ENCODE measurements around the gene C3orf18.

The C3orf18 gene

DNA sequence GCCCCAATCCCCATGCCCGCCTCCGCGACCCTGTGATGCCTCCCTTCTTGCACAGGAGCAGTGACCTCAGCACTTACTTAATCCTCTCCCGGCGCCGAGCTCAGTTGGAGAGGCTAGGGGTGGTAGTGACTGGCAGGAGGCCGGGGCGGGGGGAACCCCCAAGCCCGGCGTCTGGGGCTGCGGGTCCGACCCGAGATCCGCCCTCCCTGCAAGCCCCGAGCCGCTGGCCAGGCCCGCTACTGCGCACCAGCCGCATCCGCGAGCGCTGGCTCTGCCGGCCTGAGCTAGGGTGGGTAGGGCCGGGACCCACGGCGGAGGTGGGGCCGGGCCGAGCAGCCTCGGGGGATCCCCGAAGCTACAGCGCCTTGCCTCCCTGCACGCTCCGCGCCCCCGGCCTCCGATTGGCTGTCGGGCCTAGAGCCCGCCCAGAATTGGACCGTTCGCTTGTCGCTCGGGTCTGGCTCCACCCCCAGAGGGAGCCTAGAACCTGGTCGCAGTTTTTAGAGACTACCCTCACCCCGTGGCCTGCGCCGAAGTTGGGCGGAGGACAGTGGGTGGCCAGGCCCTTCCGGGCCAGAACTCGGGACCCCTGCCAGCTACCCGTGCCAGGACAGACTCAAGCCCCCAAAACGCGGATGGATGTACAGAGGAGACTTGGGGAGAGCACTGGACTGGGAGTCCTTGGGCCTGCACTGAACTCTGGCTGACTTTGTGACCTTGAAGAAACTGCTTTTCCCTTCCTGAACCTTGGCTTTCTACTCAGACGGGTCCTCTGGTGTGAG is at the start of gene C3orf18:
Gene C3orf18 (minus strand): TSS at position 362 of the 782 bp plus-strand sequence. CDS start 2,048 bp downstream, outside the sequence.
- peak; percentile 97 for DNase-seq (ENCODE audit: low spot score)

DNA sequence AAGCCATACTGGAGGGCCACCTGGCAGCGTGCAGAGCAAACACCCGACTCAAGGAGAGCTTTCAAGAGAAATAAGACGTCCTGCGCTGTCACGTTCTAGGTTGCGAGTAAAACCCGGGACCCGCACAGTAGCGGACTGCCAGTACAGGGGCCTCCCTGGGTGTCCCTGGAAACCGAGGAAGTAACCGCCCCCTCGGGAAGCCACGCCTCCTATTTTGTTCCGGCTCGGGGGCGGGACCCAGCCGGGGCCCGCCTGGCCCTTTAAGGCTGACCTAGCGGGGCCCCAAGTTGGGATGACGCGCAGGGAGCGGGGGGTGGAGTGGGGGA is 49.2 kb upstream of the C3orf18 start:
- peak; percentile 96 for DNase-seq (ENCODE audit: low spot score)

DNA sequence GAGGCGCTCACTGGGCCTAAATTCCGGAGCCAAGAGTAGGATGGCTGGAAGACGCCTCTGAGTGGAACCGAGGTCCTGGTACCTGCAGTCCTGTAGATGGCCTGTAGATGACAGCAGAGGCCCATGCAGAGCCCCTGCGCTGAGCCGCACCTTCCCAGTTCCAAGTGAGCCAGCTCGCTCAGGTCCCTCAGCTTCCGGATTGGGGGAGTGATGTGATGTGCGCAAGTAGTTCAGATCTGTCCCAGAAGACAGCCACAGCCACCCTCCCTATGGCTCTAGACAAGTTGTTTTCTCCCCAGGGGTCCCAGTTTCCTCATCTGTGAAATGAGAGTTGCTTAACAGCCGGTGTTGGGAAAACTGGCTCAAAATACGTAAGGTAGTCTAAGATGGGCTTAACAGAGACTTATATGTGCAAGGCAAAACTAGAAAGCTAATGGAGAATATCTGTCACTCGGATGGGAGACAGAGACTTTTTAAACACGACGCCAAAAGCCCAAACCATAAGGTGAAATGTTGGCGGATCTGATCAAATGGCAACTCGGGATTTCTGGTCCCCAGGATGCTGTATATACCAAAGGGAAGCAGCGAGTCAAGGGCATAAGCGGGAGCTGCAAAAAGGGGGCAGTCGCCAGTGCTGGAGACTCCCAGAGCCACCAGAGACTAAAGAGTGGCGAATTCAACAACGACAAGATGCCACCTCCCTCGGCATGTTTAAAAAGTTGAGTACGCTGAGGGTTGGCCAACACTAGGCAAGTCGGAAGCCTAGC is 48.6 kb upstream of the C3orf18 start:
- peak; percentile 90 for DNase-seq (ENCODE audit: low spot score)

DNA sequence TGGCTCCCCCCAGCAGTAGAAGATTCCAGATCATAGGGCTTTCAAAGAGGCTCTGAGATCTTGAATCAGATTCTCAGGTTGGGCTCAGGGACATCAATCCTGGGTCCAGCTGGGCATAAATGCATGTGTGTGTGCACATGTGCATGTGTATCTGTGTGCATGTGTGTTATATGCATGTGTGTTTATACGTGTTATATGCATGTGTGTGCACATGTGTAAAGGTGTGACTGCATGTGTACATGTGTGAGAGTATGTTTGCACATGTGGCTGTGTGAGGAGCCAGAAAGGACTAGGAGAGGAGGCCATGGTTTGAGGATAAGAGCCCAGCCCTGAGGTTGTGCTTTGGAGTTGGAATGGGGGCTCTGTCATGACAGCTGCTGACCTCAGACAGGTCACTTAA is 47.6 kb upstream of the C3orf18 start:
- no peak for DNase-seq (ENCODE audit: low spot score)

DNA sequence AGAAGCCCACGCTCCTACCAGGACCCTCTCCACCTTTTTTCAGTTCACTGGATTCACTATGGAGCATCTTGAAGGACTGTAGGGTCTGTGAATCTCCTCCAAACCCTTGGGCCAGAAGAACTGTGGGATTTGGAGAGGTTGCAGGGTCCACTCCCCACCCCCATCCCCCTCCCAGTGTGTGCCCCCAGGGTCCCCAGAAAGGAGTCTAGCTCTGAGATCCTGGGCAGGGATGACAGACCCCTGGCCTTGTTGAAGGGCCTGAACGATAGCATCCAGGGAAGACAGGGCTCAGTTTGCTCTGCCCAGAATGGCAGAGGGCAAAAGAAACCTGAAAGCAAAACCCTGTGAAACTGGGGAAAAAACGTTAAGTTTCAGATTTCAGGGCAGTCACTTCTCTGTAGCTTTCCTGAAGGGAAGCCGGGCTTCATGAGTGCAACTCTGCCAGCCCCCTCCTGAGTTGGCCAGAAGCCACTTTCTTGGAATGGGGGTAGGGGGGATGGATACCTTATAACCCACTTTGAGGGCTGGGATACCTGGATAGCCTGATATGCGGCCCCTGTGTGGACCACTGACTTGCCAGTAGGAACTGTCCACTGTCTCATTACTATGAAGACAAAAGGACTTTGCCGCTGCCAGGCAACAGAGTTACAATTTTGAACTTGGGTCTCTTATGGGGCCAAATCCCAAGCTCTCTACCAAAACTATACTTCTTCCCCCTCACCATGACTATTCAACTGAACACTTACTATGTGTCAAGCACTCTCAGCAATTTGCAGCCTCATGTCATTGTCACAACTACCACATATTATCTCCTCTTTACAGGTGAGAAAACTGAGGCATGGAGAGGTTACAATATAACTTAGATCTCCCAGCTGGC is 45.7 kb upstream of the C3orf18 start:
- no peak for DNase-seq (ENCODE audit: low spot score)

DNA sequence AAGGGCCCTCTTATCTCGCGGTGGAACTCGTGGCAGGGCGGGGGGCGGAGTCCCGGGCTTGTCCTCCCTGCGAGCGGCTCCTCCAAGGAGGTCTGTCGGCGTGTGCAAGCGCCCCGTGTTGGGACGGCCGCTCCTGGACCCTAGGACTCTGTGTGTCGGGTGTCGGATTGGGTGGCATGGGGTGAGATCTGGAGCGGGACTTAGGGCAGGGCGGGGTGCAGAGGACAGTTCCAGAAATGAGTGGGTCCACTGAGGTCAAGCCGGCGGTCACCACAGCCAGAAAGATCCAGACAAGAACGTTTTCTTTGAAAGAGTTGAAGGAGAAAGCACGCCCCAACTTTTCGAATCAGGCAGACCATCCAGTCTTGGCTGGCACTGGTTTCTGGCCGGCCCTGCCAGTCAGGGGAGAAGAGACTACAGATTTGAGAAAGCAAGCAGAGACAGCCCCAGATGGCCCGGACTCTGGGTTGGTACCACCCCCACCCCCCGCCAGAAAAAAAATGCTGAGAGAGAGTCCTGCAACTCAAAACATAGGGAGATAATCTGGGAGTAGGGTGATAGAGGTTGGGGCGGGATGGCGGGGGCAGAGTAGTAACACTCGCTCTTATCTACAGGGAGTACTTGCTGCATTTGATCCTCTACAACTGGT is 44.8 kb upstream of the C3orf18 start:
- DNase-seq (ENCODE audit: low spot score) = no peak

DNA sequence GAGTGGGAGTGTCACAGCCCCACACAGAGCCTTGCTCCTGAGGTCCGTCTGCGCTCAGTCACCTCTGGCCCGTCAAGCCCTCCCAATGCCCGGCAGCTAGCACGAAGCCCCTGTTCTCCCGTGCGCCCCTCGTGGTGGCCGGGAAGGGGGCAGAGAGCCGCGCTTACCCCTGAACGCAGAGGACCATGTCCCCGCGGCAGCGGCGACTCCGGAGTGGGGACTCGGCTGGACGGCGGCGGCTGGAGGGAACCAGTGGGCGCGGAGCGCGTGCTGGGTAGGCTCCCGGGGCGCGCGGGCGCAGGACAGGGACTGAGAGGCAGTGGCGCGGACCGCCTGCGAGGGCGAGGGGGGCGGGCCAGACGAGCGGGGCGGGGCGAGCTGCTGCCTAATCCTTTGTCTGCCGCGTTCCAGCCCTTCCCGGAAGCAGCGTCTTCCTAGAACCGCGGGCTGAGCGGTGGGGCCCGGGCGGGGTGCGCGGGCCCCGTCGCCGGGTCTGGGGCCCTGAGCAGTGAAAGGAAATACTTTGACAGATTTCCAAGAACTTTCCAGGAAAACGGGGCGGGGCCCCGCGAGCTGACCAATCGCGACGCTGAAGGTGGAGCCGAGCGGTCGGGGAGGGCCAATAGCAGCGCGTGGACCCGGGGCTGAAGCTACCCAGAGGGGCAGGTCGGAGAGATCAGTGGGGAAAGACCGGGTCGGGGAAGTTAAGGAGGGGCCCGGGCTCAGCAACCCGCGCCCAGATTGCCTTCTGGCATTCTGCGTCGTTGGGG is 44.1 kb upstream of the C3orf18 start, which contains the start of gene CISH:
Gene CISH (minus strand): TSS at position 311 of the 770 bp plus-strand sequence. CDS start 124 bp downstream, at position 187.
- peak; percentile 99 for DNase-seq (ENCODE audit: low spot score)

DNA sequence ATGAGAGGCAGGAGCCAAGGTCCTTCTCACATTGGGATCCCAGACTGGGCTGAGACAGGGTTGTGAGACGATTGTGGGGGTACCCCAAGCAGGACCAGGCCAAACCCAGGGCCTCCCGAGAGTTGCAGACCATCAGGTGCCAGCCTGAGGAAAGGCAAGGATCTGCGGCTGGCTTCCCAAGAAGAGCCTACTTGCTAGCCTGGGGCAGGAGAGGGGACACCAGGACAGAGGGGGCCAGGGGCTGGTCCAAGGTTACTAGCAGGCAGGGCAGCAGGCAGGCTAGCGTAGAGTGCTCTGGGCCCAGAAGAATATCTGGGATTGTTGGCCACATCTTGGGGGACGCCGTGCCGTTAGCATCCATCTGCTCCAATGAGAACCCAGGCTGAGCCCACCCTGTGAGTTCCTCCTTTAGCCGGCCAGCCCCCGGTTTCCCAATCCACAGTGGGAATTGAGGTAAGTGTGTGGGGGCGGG is 43.5 kb upstream of the C3orf18 start:
- no peak for DNase-seq (ENCODE audit: low spot score)

DNA sequence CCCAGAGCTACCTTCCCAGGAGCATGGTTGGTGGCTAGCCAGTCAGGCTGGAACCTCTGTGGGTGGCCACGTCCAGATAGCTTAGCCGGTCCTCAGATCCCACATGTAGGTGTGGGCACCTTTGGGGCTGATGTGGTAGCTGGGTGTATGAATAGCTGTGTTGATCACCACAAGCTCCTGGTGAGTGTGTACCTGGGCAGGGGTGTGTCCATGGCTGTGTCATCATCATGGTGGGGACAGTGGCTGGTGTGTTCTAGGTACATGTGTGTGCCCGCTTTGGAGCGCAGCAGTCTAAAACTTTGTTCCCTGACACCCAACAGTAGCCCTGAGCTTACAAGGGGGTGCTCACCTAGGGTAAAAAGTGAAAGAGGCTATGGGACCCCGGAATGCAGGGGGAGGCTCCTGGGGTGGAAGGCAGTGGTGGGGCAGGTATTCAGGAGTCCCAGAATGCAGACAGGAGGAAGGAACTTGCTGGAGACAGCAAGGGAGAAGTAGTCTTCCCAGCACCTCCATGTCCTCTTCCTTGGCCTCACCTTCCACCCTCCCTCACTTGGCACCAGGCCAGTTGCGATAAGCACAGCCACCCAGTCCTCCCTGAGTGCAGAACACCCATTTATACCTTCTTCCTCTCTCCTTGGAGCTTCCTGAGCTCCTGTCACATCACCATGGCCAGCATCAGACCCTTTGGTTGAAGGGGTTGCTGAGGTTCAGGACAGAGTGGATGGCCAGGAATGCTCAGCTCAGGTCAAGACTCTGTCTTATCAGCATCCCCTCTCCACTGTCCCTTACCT is 42.8 kb upstream of the C3orf18 start:
- no peak for DNase-seq (ENCODE audit: low spot score)

DNA sequence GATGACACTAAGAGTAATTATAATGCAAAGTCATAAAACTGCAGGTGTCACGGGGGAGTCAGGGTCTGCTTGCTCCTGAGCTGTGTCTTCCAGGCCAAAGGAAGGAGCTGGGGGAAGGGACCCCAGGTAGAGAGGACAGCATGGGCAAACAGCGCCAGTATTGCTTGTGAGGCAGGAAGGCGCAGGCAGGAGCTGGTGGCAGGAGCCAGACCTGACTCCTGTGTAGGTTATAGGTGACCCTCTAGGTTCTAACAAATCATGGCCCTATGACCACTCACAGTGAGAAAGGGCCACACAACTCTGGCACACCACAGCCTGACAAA is 42.2 kb upstream of the C3orf18 start:
- DNase-seq (ENCODE audit: low spot score) = no peak

DNA sequence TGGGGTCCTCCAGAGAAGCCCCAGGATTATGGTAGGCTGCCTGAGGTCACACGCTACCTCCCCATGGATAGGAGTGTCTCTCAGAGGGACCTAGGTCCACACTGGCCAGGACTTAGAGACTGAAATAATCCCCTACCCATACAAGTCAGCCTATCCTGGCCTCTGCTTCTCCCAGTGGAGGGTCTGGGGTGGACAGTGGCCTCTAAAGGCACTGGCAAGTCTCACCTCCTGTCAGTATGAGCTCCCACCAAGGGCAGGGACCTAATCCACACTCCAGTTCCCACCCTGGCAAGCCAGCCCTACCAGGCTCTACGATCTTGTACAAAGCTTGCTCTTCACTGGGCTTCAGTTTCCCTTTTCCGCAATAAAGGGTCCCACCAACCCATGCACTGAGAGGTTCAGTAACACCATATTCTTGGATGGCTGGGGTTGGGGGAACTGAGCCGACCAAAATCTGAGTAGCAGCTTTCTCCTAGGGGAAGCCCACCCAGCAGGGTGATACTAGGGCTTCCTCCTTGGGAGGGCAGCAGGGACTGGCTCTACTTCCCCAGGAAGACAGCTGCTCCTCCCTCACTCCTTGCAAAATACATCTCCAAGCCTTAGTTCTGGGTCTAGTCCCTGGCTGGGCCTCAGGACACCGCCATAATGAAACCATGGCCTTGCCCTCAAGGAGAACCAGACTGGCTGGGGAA is 41.7 kb upstream of the C3orf18 start:
- DNase-seq (ENCODE audit: low spot score) = no peak

DNA sequence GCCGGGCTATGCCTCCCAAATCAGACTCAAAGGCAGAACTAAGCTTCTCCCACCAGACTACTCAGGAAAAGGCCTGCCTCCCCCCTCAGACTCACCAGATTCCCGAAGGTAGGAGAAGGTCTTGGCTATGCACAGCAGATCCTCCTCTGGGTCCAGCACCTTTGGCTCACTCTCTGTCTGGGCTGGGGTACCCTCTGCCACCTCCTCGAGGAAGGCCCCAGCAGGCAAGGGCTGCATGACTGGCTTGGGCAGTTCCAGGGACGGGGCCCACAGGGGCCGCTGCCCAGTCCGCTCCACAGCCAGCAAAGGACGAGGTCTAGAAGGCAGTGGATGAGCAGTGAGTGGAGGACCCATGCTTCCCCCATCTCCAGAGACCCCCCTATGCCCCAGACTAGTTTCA is 40.7 kb upstream of the C3orf18 start:
- no peak for DNase-seq (ENCODE audit: low spot score)

DNA sequence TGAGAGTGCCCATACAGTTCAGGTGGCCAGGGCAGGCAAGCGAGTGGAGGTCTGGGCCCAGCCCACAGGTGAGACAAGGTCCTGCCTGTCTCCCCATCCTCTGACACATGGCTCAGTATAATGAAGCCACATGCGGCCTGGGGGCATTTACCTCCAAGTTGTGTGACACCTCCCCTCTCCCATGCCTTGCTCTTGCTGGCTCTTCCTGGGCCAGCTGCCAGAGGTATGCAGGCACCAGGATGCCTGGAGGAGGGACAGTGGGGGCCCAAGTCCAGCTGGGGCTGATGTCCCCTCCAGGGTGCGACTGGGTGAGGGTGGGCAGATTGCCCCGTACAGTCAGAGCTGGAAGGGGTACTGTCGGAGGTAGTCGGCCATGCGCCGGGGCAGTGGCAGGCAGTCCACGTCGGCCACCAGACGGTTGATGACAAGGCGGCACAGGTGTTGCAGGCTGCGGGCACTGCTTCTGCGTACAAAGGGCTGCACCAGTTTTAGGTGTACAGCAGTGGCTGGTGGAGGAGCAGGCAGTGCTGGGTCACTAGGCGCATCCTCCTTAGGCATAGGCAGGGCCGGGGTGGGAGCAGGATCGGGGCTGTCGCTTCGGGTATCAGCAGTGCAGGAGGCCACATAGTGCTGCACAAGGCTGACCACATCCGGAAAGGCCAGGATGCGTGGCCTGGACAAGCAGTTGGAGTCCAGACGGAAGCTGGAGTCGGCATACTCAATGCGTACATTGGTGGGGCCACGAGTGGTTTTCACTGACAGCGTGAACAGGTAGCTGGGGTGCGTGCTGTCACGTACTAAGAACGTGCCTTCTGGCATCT is 39.9 kb upstream of the C3orf18 start:
- DNase-seq (ENCODE audit: low spot score) = no peak

DNA sequence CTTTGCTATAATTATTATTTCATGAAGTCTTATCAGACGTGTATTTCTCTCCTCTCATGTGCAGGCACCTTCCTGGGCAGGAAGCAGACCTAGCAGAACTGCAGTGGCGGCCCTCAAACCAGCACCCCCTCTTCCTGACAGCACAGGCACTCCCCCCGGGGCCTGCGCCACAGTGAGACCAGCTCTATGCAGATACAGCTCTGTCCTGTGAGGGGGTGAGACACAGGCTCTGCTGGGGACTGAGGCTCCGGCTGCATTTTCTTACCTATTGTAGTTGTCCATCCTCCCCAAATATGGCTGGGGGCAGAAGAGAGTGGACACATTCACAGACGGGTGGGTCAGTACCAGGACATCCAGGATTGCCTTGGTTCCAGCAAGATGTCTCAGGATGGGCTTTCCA is 39.0 kb upstream of the C3orf18 start:
- no peak for DNase-seq (ENCODE audit: low spot score)

DNA sequence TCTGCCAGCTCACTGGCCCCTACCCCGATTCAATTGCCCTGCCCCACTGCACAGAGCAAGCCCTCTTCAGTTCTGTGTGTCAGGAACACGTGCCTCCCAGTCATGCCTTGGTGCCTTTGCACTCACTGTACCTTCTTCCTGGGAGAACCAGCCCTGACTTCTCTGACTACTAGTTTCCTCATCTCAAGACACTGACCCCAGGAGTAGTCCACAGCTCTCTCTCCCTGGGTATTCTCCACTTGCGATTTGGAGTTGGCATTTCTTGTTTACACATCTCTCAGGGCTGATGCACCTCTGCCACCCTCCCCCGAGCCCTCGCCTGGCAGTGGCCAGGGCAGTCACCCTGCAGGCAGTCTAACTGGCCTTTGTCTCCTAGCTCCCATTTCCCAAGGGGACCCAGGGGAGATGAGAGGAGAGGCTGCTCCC is 38.4 kb upstream of the C3orf18 start:
- DNase-seq (ENCODE audit: low spot score) = no peak

DNA sequence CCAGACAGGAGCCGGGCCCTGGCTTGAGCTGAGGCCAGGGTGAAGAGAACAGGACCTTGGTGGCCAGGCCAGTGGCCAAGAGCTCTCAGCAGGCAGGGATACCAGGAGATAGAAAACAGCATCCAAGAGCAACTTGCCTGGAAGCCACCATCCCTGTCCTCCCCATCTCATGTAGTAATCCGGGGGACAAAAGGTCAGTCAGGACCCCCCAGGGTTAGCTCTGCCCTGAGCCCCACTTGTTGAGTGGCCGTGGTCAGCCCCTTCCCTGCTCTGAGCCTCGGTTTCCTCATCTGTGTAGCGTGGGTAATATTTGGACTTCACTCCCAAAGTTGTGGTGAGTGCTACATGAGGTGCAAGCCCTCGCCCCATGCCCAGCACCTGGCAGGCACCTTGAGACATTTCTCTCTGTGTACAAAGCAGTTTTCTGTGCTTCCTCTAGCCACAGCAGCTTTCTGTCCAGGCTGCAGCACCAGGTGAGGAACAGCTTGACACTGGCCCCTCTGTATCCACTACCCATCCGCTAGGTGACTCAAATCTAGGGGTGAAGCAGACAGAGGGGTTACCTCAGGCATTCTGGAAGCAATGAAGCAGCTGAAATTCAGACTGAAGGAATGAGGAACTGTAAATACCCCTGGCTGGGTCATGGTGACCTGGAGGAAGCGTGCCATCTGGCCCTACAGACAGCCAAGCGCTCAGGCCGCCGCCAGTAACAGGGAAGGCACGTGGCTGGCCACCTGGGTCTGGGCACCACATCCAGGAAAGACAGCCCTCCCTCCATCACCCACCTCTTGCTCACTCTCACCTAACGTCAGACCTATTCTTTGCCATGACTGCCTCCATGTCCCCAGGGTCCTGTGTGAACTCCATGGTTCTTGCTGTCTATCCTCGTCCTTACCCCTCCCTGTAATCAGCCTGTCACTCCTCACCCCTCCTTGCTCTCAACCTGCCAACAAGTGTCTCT is 37.4 kb upstream of the C3orf18 start:
- DNase-seq (ENCODE audit: low spot score) = no peak

DNA sequence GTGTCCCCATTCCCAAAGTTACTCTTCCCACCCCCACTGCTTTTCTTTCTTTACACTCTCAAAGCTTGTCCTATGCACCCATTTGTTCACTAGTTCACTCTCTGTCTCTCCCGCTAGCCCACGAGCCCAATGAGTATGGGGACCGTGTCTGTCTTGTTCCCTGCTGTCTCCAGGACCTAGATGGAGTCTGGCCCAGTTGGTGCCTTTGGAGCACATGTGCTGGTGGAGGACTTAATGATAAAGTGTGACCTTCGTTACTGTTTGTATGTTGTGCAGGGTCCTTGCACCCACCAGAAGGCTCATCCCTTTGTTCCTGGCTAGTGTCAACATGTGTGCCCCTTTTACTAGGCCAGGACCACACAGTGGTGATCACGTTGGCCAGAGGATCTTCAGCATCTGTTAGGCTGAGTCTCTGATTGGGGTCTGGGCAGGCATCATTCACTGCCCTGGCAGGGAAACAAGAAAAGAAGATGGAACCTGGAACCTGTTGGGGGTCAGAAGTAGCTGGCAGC is 36.6 kb upstream of the C3orf18 start:
- DNase-seq (ENCODE audit: low spot score) = no peak
